Activated CD8-positive, alpha-beta memory T cell treated with anti-CD3 and anti-CD28 coated beads for 24 hours (primary cell): Measurements from ENCODE around the gene NCK1.

Source experiments
- DNase-seq: peaks from one replicate; pipeline ENCODE4 v3.0.0-alpha.2; 2020

The NCK1 gene

DNA sequence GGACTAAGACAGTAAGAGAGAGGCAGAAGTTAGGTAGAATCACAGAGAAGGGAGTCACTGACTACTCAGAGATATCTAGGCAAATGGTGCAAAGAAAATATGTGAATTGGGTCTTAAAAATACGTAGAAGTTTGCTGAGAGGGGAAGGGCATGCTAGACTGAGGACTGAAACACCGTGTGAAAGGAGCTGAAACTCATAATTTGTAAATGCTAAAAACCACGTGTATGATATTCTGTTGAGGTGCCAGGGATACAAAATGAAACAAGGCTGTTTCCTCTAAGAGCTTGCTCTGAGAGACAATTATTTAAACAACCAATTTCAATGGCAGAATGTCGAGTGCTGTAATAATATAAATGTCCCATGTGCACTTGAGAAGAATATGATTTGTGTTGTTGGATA lies 47.2 kb downstream of the NCK1 start:
- DNase-seq: no peak

DNA sequence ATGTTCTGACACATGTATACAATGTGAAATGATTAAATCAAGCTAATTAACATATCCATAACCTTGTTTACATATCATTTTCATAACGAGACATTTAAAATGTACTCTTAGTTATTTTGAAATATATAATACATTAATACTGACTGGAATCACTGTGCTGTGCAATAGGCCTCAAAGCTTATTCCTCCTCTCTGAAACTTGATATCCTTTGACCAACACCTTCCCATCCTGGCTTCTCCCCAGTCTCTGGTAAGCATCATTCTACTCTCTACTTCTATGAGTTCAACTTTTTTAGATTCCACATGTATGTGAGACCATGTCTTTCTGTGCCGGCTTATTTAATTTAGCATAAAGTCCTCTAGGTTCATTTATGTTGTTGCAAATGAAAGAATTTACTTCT lies 48.7 kb downstream of the NCK1 start:
- no peak for DNase-seq

DNA sequence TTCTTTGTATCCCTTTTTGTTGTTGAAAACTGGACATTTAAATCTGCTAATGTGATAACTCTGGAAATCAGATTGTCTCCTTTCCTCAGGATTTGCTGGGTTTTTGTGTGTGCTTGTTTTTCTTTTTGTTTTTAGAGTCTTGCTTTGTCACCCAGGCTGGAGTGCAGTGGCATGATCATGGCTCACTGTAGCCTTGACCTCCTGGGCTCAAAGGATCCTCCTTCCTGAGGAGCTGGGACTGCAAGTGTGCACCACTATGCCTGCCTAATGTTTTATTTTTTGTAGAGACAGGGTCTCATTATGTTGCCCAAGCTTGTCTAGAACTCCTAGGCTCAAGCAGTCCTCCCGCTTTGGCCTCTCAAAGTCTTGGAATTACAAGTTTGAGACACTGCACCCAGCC lies 51.2 kb downstream of the NCK1 start:
- DNase-seq: no peak

DNA sequence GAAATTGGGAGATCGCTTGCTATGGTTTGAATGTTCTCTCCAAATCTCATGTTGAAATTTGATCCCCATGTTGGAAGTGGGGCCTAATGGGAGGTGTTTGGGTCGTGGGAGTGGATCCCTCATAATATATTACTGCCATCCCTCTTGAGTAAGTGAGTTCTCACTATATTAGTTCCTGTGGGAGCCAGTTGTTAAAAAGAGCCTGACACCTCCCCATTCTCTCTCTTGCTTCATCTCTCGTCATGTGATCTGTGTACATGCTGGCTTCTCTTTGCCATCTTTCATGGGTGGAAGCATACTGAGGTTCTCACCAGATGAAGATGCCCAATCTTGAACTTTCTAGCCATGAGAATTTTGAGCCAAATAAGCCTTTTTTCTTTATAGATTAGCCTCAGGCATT lies 52.7 kb downstream of the NCK1 start:
- no peak for DNase-seq

DNA sequence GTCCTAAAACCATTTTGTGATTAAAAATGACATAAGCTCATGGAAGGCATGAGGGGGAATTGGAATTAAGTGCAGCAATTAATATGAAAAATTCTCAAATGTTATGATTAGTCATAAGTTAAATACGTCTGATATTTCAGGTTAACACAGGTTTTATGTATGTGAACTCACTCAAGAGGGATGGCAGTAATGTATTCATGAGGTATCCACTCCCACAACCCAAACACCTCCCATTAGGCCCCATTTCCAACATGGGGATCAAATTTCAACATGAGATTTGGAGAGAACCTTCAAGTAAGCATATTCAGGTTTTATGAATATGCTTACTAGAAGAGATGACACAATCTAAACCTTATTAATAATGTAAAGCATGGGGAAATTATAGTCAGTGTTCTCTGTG lies 54.2 kb downstream of the NCK1 start:
- DNase-seq: no peak

DNA sequence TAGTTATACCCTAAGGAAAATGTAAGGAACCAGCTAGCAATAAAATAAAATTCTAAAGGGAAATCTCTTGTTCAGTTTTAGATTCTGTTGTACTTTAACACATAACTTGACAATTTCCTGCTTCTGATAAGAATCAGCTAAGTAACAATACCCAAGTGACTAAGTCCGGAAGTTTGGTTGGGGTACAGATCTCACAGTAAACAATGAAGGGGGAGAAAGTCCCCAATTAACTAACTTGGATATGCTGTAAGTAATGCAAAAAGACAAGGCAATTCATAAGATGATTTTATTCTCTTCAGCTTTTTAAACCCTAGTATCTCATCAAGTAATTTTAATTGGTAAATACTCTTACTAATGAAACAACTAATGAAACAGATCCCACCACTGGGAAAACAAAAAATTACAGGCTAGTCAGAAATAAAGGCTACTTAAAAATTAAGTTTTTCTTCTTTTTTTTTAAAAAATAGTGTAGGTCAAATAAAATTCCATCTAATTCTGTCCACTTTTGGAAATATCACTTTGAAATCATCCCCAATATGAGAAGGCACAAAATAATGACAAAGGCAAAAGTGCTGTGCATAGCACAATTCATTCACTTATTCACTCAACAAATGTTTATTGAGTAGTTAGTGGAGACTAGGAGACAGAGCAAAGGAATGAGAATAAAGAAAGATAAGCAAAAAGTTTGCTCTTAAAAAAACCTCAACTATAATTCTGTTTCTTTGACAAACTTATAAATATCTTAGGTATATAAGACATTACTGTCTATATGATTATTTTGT lies 58.0 kb downstream of the NCK1 start:
- no peak for DNase-seq

DNA sequence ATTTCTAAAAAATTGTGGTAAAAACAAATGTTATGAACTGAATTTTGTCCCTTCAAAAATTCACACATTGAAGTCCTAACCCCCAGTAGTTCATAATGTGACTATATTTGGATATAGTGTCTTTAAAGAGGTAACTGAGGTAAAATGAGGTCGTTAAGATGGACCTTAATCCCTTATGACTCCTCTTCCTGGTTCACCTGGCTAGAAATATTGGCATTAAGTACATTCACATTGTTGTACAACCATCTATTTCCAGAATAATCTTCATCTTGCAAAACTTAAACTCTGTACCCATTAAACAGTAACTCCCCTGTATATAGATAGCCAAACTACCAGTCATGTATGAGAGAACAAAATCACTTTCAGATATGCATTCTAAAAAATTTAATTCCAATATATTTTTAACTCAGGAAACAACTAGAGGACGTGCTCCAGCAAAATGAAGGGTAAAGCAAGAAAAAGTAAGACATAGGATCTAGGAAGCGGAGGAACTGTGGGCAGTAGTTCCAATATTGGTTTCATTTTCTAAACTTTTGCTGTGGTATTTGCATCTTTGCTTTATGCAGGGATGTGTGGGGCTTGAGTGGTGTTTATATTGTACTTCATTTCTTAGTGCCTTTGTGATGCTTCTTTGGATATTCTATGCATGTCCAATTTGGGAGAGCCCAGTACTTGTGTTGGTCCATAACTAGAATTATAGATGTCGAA lies 59.0 kb downstream of the NCK1 start:
- no peak for DNase-seq

DNA sequence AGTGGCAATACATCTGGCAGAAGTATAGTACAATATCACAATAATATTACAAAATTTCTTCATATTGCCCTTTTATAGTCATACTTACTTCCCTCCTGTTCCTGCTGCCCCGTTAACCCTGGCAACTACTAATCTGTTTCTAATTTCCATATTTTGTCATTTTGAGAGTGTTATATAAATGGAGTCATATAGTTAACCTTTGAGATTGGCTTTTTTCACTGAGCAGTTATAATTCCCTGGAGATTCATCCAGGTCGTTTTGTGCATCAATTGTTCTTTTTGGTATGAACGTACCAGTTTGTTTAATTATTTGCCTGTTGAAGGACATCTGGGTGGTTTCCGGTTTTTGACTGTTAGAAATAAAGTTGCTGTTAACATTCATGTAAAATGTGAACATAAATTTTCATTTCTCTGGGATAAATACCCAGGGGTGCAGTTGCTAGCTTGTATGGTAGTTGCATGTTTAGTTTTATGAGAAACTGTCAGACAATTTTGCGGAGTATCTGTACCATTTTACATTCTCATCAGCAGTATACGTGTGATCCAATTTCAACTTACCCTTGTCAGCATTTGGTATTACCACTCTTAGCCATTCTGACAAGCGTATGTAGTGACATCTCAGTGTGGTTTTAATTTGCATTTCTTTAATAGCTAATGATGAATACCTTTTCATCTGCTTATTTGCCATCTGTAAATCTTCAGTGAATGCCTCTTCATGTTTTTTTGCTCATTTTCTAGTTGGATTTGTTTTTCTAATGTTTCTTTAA lies 63.6 kb downstream of the NCK1 start:
- DNase-seq: no peak

DNA sequence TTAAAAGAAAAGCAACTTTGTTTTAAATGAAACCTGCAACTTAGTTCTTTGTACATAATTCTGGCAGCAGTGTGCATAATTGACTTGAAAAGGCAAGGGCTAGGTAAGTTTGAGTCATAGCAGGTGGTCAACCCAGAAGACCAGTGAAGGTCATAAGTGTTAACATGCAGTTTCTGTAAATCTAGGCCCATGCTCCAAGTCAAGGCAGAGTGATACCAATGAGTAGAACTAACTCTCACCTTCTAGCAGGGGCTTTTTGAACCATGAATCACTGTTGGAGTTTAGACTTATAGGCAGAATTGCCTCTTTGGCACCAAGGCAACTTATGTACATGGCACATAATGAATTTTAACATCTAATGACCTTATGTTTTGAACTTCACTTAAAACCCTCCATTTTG lies 66.2 kb downstream of the NCK1 start:
- DNase-seq: no peak

DNA sequence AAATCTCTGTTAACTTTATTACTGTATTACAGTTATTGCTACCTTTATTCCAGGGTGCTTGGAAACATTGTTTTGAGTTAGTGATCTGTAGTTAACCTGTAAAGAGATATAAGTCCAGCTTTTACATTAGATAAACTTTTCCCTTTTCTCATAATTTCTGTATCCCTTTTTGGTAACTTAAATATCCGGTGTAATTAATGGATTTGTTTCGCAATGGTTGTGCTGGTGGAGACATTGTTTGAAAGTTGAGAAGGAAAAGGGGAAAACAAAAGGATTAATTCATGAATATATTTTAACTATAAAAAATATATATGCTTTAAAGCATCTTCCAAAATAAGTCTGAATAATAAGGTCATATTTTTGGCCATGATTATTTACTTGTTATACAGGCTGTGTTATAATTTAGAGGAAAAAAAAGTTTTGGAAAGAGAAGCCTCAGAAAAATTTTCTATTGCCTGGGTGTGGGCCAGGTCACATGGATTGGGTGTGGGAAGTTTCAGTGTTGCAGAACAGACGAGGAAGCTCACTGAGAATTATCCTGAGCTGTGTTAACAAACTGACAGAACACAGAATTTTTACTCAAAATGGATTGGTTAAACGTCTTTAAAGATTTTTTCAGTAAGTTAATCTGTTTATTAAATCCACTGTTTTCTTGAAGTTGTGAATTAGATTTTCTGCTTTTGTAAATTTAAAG lies 68.1 kb downstream of the NCK1 start:
- DNase-seq: no peak

DNA sequence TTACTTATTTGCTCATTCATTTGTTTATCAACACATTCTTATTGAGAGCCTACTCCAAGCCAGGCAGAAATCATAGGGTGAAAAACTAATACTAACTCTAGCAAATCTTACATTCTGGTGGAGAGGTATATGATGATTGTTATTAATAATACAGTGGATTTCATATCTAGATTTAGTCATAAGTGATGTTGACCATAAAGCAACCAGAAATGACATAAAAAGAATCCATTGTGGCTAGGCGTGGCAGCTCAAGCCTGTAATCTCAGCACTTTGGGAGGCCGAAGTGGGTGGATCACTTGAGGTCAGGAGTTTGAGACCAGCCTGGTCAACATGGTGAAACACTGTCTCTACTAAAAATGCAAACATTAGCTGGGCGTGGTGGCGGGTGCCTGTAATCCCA lies 69.6 kb downstream of the NCK1 start:
- DNase-seq: no peak

DNA sequence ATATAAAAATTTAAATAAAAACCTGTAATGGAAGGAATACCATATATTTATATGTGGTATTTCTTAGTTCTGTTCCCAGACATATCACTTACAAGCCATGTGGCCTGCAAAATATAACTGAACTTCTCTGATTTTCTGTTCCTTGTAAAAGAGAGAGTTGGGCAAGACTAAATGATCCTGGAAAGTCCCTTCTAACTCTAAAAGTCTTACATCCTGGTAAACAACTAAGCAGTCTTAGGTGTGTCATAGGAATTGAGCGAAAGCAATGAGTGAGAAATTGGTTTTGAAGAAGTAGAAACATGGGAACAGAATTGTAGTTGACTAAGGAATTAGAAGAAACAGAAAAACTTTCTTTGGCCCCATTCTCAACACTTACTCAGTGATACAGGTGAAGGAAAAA lies 70.5 kb downstream of the NCK1 start:
- no peak for DNase-seq

DNA sequence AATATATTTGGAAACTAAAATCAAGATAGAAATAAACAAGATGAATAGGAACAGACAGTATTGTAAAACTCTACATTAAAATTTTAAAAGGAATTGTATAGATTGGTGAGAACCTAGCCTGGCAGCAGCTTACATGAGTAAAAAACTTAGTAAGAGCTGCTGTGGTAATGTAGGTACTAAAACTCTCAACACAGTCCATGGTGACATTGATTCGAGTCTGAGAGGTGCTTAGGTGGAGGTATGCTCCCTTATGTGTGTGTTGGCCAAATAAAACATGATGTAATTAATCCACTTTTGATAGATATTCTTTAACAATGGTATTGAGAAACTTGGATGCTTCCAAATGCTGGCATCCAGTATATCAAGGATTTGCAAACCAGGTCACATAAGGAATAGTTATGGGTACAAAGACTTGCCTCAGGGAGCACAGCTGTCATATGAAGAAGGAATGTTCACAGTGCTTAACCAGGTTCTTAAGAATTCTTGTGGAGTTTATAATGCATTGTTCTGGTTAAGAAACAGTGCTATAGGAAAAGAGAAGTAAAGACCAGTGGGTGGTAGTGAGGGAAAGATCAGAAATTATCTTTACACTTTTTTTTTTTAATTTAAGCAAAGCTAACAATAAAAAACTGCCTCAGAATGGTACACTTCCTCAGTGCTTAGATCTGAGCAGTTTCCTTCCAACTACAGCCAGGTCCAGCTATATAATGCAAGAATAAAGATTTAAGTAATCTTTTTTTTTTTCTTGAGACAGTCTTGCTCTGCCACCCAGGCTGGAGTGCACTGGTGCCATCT lies 71.2 kb downstream of the NCK1 start:
- no peak for DNase-seq

DNA sequence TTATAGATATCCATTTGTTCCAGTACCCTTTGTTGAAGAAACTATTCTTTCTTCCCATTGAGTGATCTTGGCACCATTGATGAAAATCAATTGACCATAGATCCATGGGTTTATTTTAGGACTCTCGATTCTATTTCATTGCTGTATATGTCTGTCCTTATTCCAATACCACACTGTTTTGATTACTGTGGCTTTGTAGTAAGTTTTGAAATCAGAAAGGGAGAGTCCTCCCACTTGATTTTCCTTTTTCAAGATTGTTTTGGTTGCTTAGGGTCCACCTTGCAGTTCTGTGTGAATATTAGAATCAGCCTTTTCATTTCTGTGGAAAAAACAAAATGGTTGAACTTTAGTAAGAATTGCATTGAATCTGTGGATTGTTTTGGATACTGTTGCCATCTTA lies 75.2 kb downstream of the NCK1 start:
- DNase-seq: no peak

DNA sequence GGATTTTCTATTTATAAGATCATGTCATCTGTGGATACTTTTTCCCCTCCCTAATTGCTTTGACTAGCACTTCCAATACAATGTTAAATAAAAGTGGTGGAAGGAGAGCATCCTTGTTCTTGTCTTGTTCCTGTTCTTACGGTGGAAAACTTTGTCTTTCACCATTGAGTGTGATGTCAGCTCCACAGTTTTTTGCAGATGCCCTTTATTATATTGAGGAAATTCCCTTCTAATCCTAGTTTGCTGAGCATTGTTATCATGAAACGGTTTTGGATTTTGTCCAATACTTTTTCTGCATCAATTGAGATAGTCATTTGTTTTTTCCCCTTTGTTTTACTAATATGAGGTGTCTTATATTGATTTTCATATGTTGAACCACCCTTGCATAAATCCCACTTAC lies 75.8 kb downstream of the NCK1 start:
- DNase-seq: no peak

DNA sequence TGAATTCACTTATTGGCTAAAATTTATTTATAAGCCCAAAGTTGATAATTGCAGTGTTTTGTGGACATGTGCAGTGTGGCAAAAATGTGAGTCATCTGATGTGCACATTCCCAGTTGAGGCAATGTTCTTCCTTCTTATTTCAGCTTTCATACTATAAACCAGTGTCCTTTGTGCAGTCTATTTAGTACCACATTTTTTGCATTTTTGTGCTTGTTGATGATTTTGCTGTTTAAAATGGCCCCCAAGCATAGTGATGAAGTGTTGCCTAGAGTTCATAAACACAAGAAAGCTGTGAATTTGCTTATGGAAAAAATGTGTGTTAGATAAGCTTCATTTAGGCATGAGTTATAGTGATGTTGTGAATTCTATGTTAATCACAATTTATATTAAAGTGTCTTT lies 76.3 kb downstream of the NCK1 start:
- DNase-seq: no peak

DNA sequence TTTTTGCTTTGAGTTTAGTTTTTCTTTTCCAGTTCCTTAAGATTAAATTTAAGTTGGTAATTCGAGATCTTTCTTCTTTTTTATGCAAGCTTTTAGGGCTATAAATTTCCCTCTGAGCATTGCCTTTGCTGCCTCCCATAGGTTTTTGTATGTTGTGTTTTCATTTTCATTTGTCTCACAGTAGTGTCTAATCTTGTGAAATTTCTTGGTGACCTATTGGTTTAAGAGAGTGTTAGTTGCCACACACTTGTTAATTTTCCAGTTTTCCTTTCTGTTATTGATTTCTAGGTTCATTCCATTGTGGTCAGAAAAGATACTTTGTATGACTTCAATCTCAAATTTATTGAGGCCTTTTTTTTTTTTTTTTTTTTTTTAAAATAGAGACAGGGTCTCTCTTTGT lies 77.5 kb downstream of the NCK1 start:
- DNase-seq: no peak

DNA sequence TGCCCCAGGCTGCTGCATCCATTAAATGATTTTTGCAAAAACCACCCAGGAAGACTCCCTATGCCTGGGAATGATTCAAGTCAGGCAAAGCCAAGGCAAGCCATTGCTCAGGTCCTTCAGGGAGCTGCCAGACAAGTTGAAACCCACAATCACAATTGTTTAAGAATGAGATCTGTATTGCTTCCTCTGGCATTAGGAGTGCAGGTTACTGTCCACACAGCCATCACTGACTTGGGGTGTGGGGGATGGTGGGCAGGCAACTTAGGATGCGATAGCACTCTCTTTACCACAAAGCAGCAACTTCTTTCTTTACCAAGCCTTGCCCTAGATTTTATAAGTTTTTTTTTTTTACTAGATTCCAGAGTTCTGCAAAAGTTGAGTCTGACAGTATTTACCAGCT lies 80.8 kb downstream of the NCK1 start:
- no peak for DNase-seq

DNA sequence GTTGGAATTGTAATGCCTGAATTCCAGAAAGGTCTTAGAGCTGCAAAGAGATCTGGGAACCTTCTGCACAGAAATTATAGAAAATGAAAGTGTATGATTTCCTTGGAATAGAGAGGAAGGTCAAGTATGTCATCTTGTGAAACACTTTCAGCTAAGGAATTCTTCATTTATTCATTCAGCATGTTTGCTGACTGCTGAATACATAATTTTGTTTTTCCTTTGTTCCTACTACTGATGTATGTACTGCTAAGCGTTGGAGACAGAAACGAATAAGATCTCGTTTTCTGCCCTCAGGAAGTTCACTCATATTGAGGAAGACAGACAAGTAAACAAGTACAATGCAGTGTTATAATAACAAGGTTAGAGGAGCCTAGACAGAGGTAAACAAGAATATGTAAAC lies 81.4 kb downstream of the NCK1 start:
- no peak for DNase-seq

DNA sequence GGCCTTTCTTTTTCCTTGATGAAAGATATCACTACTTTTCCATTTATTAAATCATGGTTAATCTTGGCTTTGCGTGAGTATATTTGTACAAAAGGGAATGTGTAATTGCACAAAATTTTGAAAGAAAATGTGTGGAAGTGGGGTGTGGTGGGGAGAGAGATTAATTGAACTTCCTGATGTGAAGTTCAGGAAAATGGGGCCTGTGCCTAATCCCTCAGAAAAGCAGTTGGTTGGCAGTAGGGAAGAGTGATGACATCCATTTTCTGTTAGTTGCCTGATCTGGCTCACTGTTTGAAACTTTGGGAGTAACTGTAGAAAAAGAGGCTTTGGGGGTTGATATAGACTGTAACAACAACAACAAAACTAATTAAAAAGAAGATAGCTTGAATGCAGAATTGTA lies 85.0 kb downstream of the NCK1 start:
- no peak for DNase-seq

DNA sequence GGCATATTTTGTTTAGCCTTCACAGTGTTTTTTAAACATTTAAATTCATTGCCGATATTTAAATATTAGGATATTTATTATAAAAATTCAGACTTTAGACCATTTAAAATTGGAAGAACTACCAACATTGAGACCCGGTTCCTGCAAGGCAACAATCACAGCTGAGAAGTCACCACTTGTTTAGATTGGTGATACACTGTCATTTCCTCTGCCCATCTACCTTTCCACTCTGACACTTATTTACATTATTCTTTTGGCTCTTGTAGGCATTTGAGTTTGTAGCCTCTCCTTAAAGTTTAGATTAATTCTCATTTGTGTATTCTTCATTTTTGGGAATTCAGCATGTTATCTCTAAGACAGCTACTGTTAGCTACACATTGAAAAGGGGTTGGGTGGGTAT lies 85.5 kb downstream of the NCK1 start:
- no peak for DNase-seq

DNA sequence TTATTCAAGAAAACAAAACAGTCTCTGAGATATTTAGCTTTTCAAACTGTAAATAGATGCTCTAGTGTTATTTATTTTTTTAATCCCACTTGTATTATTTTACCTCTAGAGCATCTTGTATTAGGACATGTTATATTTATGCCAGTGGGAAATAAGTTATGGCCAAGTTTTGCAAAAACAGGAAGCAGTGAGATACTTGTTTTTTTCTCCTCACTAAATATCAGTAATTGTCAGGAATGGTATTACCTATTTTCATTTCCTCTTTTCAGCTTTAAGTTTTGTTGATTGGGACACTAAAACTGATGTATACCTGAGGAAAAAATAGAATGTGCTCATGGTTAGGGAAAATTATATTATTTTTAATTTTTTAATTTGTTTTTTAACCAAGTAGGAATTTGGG lies 87.1 kb downstream of the NCK1 start:
- DNase-seq: no peak

DNA sequence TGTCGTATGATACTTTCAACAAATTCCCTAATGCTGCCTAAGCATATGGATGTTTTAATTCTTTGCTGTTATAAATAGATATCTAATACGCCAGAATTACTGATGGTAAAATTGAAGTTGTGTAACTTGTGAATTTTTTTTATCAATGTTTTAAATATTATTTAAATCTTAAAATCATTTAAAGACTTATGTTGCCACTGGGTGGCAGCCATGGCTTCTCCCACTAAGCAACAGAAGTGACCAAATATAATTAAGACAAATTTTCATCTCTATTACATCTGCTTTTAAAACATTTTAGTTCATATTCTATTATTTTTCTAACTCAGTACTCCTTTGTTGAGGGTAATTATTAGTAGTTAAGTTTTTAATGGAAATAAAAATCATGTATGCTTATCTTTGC lies 87.7 kb downstream of the NCK1 start:
- no peak for DNase-seq
